IMR-90 (cell line): ENCODE measurements around the gene LETM1. TPM values are rescaled to one million over a fixed set of nuclear protein-coding genes. Genes with fewer than 3 reads are reported as not detected.

Source experiments
- ATAC-seq: fragments of 200-7000 bp; cut with Tn5 transposase; 2 replicates; pipeline ENCODE4 v1.9.1; 2020; ENCODE audit warnings: low read depth, mild to moderate bottlenecking, moderate library complexity
- BruUV-seq: library from RNA; stranded (reverse); fragments of 400-500 nt; replicated peaks from 2 replicates; lab custom pipeline; 2021; lab: Mats Ljungman, UMichigan
- CTCF ChIA-PET: fragments of 300-600 bp; formaldehyde crosslinking; extraction: SDS; loops from one replicate; lab custom pipeline; 2021; ENCODE audit warnings: antibody characterized with exemption; lab: Yijun Ruan, JAX
- POLR2A ChIA-PET: fragments of 300-600 bp; sonication (Branson Sonifier 250); formaldehyde crosslinking; loops from one replicate; lab custom pipeline; 2022; ENCODE audit warnings: antibody characterized with exemption; ENCODE audit not compliant: unreplicated experiment; lab: Charles Lee
- DNase-seq: peaks from one replicate; pipeline ENCODE4 v3.0.0; 2013
- H2AFZ ChIP-seq: replicated peaks from 2 replicates; pipeline ENCODE3; 2013; ENCODE audit warnings: low read length, mild to moderate bottlenecking; ENCODE audit not compliant: poor library complexity
- H2AK5ac ChIP-seq: 2 replicates; pipeline ENCODE4 v1.6.1; 2013; ENCODE audit warnings: low read depth, low read length, inconsistent platforms
- H2AK9ac ChIP-seq: replicated peaks from 2 replicates; pipeline ENCODE3; 2013; ENCODE audit warnings: mild to moderate bottlenecking, low read depth, low read length, moderate library complexity; ENCODE audit not compliant: poor library complexity
- H2BK120ac ChIP-seq: 2 replicates; pipeline ENCODE4 v1.6.1; 2013; ENCODE audit warnings: low read depth, low read length, inconsistent platforms
- H2BK15ac ChIP-seq: 3 replicates; pipeline ENCODE4 v1.6.1; 2013; ENCODE audit warnings: low read depth, low read length, inconsistent platforms
- H2BK20ac ChIP-seq: 2 replicates; pipeline ENCODE4 v1.6.1; 2013; ENCODE audit warnings: low read depth, mild to moderate bottlenecking, inconsistent platforms, low read length, moderate library complexity
- H2BK5ac ChIP-seq: 2 replicates; pipeline ENCODE4 v1.6.1; 2013; ENCODE audit warnings: mild to moderate bottlenecking, low read depth, low read length, inconsistent platforms; ENCODE audit not compliant: poor library complexity, severe bottlenecking
- H3K14ac ChIP-seq: replicated peaks from 2 replicates; pipeline ENCODE4 v1.6.1; 2013; ENCODE audit warnings: low read depth, low read length, inconsistent platforms
- H3K18ac ChIP-seq: 2 replicates; pipeline ENCODE4 v1.6.1; 2013; ENCODE audit warnings: low read depth, low read length, control low read depth
- H3K23ac ChIP-seq: 2 replicates; pipeline ENCODE4 v1.6.1; 2013; ENCODE audit warnings: low read depth, low read length, inconsistent platforms
- H3K27ac ChIP-seq: 2 replicates; pipeline ENCODE4 v1.5.1; 2013; ENCODE audit warnings: mild to moderate bottlenecking, control low read depth, low read length; ENCODE audit not compliant: insufficient read depth
- H3K27me3 ChIP-seq: 2 replicates; pipeline ENCODE4 v1.6.1; 2013; ENCODE audit warnings: low read length; ENCODE audit not compliant: control insufficient read depth, insufficient read depth
- H3K36me3 ChIP-seq: 2 replicates; pipeline ENCODE4 v1.6.1; 2013; ENCODE audit warnings: low read length, mixed read lengths; ENCODE audit not compliant: control insufficient read depth, insufficient read depth
- H3K4ac ChIP-seq: 2 replicates; pipeline ENCODE4 v1.6.1; 2013; ENCODE audit warnings: low read depth, low read length, inconsistent platforms
- H3K4me1 ChIP-seq: 2 replicates; pipeline ENCODE4 v1.6.1; 2013; ENCODE audit warnings: low read length, mixed read lengths; ENCODE audit not compliant: control insufficient read depth, insufficient read depth
- H3K4me2 ChIP-seq: 2 replicates; pipeline ENCODE4 v1.6.1; 2013; ENCODE audit warnings: low read depth, mild to moderate bottlenecking, control low read depth, low read length, moderate library complexity
- H3K4me3 ChIP-seq: 2 replicates; pipeline ENCODE4 v1.5.1; 2013; ENCODE audit warnings: low read depth, mild to moderate bottlenecking, control low read depth, low read length, moderate library complexity; ENCODE audit not compliant: insufficient read depth
- H3K56ac ChIP-seq: 2 replicates; pipeline ENCODE4 v1.6.1; 2013; ENCODE audit warnings: low read length, inconsistent platforms; ENCODE audit not compliant: insufficient read depth; ENCODE audit errors: extremely low read depth
- H3K79me1 ChIP-seq, 2 experiments: 2 replicates each; pipeline ENCODE4 v1.6.1; 2013; ENCODE audit warnings: low read length in 2 of 2, inconsistent platforms in 1 of 2, low read depth in 1 of 2
- H3K9ac ChIP-seq: 2 replicates; pipeline ENCODE4 v1.6.1; 2013; ENCODE audit warnings: low read depth, low read length, control low read depth
- H3K9me1 ChIP-seq: 2 replicates; pipeline ENCODE4 v1.6.1; 2013; ENCODE audit warnings: low read length, inconsistent platforms; ENCODE audit not compliant: insufficient read depth
- H3K9me3 ChIP-seq: 2 replicates; pipeline ENCODE4 v1.6.1; 2013; ENCODE audit warnings: low read length; ENCODE audit not compliant: control insufficient read depth, insufficient read depth
- H4K20me1 ChIP-seq: 2 replicates; pipeline ENCODE4 v1.6.1; 2013; ENCODE audit warnings: low read length, inconsistent platforms; ENCODE audit not compliant: insufficient read depth
- H4K5ac ChIP-seq: 2 replicates; pipeline ENCODE4 v1.6.1; 2013; ENCODE audit warnings: mild to moderate bottlenecking, low read depth, low read length, control low read depth
- H4K8ac ChIP-seq, 2 experiments: 2 replicates each; pipeline ENCODE4 v1.6.1; 2013; ENCODE audit warnings: low read depth in 2 of 2, low read length in 2 of 2, control low read depth in 1 of 2, inconsistent platforms in 1 of 2
- H4K91ac ChIP-seq: 2 replicates; pipeline ENCODE4 v1.6.1; 2013; ENCODE audit warnings: low read depth, low read length, inconsistent platforms; ENCODE audit not compliant: insufficient read depth
- CEBPB ChIP-seq: IDR thresholded peaks from 2 replicates; pipeline ENCODE4 v1.6.1; 2012; ENCODE audit warnings: low read depth, low read length, improper control_type of control experiment
- CHD1 ChIP-seq: IDR thresholded peaks from 2 replicates; pipeline ENCODE4 v1.6.1; 2012; ENCODE audit warnings: low read depth, low read length, improper control_type of control experiment
- CTCF ChIP-seq: conservative IDR thresholded peaks from 2 replicates; pipeline ENCODE4 v1.5.1; 2012; ENCODE audit warnings: mild to moderate bottlenecking, low read depth, low read length, improper control_type of control experiment
- MAZ ChIP-seq: IDR thresholded peaks from 2 replicates; pipeline ENCODE4 v1.6.1; 2012; ENCODE audit warnings: low read depth, mild to moderate bottlenecking, low read length, improper control_type of control experiment, moderate library complexity, borderline replicate concordance
- POLR2A ChIP-seq: IDR thresholded peaks from 2 replicates; pipeline ENCODE4 v1.6.1; 2012; ENCODE audit warnings: mild to moderate bottlenecking, low read depth, low read length
- SMC3 ChIP-seq: fragments of 150-350 bp; IDR thresholded peaks from 2 replicates; pipeline ENCODE4 v1.6.1; 2016; ENCODE audit warnings: low read depth, mild to moderate bottlenecking, antibody characterized with exemption, low read length, moderate library complexity
- WGBS, 2 experiments: methylation state at CpG; one replicate each; pipeline versions ENCODE4 v1.1.5 to v1.1.7; 2013; ENCODE audit warnings: missing lambda C conversion rate in 2 of 2; ENCODE audit not compliant: insufficient read length in 1 of 2; ENCODE audit errors: extremely low coverage in 2 of 2; 5-methylcytosine and 5-hydroxymethylcytosine counted together
- dilution Hi-C: fragments of 300-500 bp; cut with HindIII; formaldehyde crosslinking; loops from one replicate; pipeline ENCODE4 v1.14.3; 2018; ENCODE audit warnings: low sequenced_read_pairs; ENCODE audit not compliant: unreplicated experiment
- in situ Hi-C: fragments of 300-500 bp; cut with MboI; formaldehyde crosslinking; loops from 3 replicates; pipeline ENCODE4 v1.14.3; 2019; ENCODE audit warnings: low sequenced_read_pairs, inconsistent platforms, mixed read lengths
- intact Hi-C: fragments of 100-400 bp; cut with micrococcal nuclease; formaldehyde crosslinking; loops from 2 replicates; pipeline ENCODE4 v1.10.0; 2022
- polyA plus RNA-seq, 3 experiments: library from polyadenylated mRNA; depleted of rRNA; stranded (reverse); fragments of >200 nt; gene quantifications; 2 replicates each; pipeline ENCODE4 v1.2.3, GENCODE V29; 2012; ENCODE audit warnings: low replicate concordance in 1 of 3
- total RNA-seq: library from RNA; depleted of rRNA; stranded (reverse); fragments of >200 nt; gene quantifications from 2 replicates; pipeline ENCODE4 v1.2.3, GENCODE V29; 2012

The LETM1 gene
- total and polyA plus RNA-seq, 2 of the 4 experiments (the other 2 are of a cell fraction), result 25.0 to 49.3 TPM

- TF ChIP-seq CTCF (no peak), MAZ (no peak), CHD1 (no peak), CEBPB (no peak)
Observed at GRCh38 chr4:1825326-1825725, 30.6 kb downstream of the LETM1 start (continued).

- Histone ChIP-seq H3K27me3 (no peaks in the 10 kb centered on the region), H3K18ac (no peak overlapping the region), H3K4ac (no peak overlapping the region), H3K79me1 (0 out of 4 replicates have a peak, but pooled peaks cover 0 to 3% of the 10 kb centered on the region in 2 experiments), H4K91ac (no peak overlapping the region), H3K9ac (no peak overlapping the region), H2BK20ac (no peak overlapping the region), H3K4me1 (peaks cover 3% of the 10 kb centered on the region; the same call in 1 of the 2 replicates), H2BK5ac (no peak overlapping the region), H2BK15ac (no peak overlapping the region), H3K27ac (no peak overlapping the region), H2AFZ (no peak overlapping the region), H4K20me1 (no peaks in the 10 kb centered on the region), H3K9me3 (no peaks in the 10 kb centered on the region), H3K9me1 (no peaks in the 10 kb centered on the region), H3K4me3 (no peak overlapping the region), H3K14ac (no peak overlapping the region), H3K56ac (no peak overlapping the region), H2AK9ac (no peak overlapping the region), H3K23ac (no peak overlapping the region), H4K8ac (no peak overlapping the region), H3K4me2 (no peak overlapping the region), H3K36me3 (peaks cover 52% of the 10 kb centered on the region), H4K5ac (no peak overlapping the region), H2AK5ac (no peak overlapping the region), H2BK120ac (no peak overlapping the region)
- BruUV-seq, result no TSS peak
- ATAC-seq (no peak), DNase-seq (no peak)
- dilution Hi-C loops (no loop called here), in situ Hi-C loops (no loop called here), intact Hi-C loops (no loop called here)
- ChIA-PET CTCF (no interaction called here), POLR2A (no interaction called here)
- TF ChIP-seq CTCF (no peak), POLR2A (no peak), CHD1 (no peak), SMC3 (no peak)
- WGBS, 2 experiments, result 100% methylated on average over 3 of the region's 11 CpGs; no CpG with 5 or more reads in 1 of the 2 experiments
Observed at GRCh38 chr4:1824746-1825145, 31.2 kb downstream of the LETM1 start.
